GM21381 (cell line): ENCODE results near the gene TMEM151B.

ENCODE experiments used
- ATAC-seq: cut with Tn5 transposase; IDR thresholded peaks from one replicate; pipeline ENCODE4 v1.9.1; 2021; ENCODE audit warnings: mild to moderate bottlenecking, moderate library complexity; ENCODE audit not compliant: unreplicated experiment

Gene TMEM151B

GRCh38 chr6:44250067-44250717 is 20.1 kb upstream of the TMEM151B start:
- ATAC-seq, result no peak

GRCh38 chr6:44250718-44251123 is 19.5 kb upstream of the TMEM151B start:
- ATAC-seq, result no peak

- no peak for ATAC-seq
These were observed 18.4 kb upstream of the TMEM151B start for GRCh38 chr6:44251576-44252524.

GRCh38 chr6:44253307-44254101 is 16.7 kb upstream of the TMEM151B start:
- ATAC-seq, result no peak

- ATAC-seq, result no peak
These were observed 15.8 kb upstream of the TMEM151B start for GRCh38 chr6:44254191-44255104.

- no peak for ATAC-seq
These were observed 15.0 kb upstream of the TMEM151B start for GRCh38 chr6:44255105-44255808.

- no peak for ATAC-seq
These were observed 14.1 kb upstream of the TMEM151B start for GRCh38 chr6:44255871-44256774.

- ATAC-seq, result no peak
These were observed 13.6 kb upstream of the TMEM151B start for GRCh38 chr6:44256775-44257024.

GRCh38 chr6:44257025-44257752 is 13.1 kb upstream of the TMEM151B start, which contains the start of gene SLC35B2:
SLC35B2 (minus strand) TSS chr6:44257528; CDS start chr6:44257410, 118 bp downstream.
- peak; percentile 44 for ATAC-seq

- peak; percentile 8 for ATAC-seq
These were observed 12.4 kb upstream of the TMEM151B start for GRCh38 chr6:44257753-44258324.

- ATAC-seq, result no peak
These were observed 11.9 kb upstream of the TMEM151B start for GRCh38 chr6:44258325-44258863.

- ATAC-seq, result no peak
These were observed 11.3 kb upstream of the TMEM151B start for GRCh38 chr6:44258921-44259320.

- no peak for ATAC-seq
These were observed 10.2 kb upstream of the TMEM151B start for GRCh38 chr6:44260011-44260410.

- ATAC-seq, result no peak
These were observed 9.6 kb upstream of the TMEM151B start for GRCh38 chr6:44260451-44261297.

GRCh38 chr6:44261581-44261980 is 8.7 kb upstream of the TMEM151B start:
- no peak for ATAC-seq
